Fibroblast of lung (primary cell): ENCODE data around the gene ASTN1. TPM values are rescaled to one million over a fixed set of nuclear protein-coding genes. Genes with fewer than 3 reads are reported as not detected.

Experiments
- DNase-seq, 2 donors: peaks; one replicate each; pipeline versions ENCODE4 v3.0.0 to v3.0.0-alpha.2; 2010; ENCODE audit warnings: low read depth in 2 of 2
- H2AFZ ChIP-seq: 2 replicates; pipeline ENCODE4 v1.5.1; 2012; ENCODE audit warnings: low read length, control low read depth, inconsistent platforms
- H3K27ac ChIP-seq: 2 replicates; pipeline ENCODE4 v1.5.1; 2011; ENCODE audit warnings: low read length, control low read depth; ENCODE audit not compliant: insufficient read depth
- H3K27me3 ChIP-seq: 2 replicates; pipeline ENCODE4 v1.5.1; 2011; ENCODE audit warnings: mild to moderate bottlenecking, low read length; ENCODE audit not compliant: control insufficient read depth, insufficient read depth
- H3K36me3 ChIP-seq: 2 replicates; pipeline ENCODE4 v1.5.1; 2011; ENCODE audit warnings: low read length; ENCODE audit not compliant: control insufficient read depth, insufficient read depth
- H3K4me1 ChIP-seq: 2 replicates; pipeline ENCODE4 v1.5.1; 2011; ENCODE audit warnings: low read length; ENCODE audit not compliant: control insufficient read depth, insufficient read depth; ENCODE audit errors: extremely low read depth
- H3K4me2 ChIP-seq: 2 replicates; pipeline ENCODE4 v1.5.1; 2011; ENCODE audit warnings: low read length, control low read depth; ENCODE audit not compliant: insufficient read depth; ENCODE audit errors: extremely low read depth
- H3K4me3 ChIP-seq, 4 experiments: fragments of 200-600 bp in 1 of 4; sonication (generic) in 1 of 4; replicated peaks in 1 of 4; 2 replicates each; pipeline ENCODE4 v1.5.1; 2011 to 2016; ENCODE audit warnings: low read length in 4 of 4, low read depth in 3 of 4, mild to moderate bottlenecking in 3 of 4, control low read depth in 2 of 4, inconsistent platforms in 1 of 4, mixed read lengths in 1 of 4; ENCODE audit not compliant: insufficient read depth in 1 of 4; ENCODE audit errors: control extremely low read depth in 1 of 4
- H3K79me2 ChIP-seq: 2 replicates; pipeline ENCODE4 v1.5.1; 2012; ENCODE audit warnings: mild to moderate bottlenecking, low read length, inconsistent platforms; ENCODE audit not compliant: control insufficient read depth, insufficient read depth
- H3K9ac ChIP-seq: 2 replicates; pipeline ENCODE4 v1.5.1; 2011; ENCODE audit warnings: mild to moderate bottlenecking, low read length, control low read depth; ENCODE audit not compliant: insufficient read depth
- H3K9me3 ChIP-seq: 2 replicates; pipeline ENCODE4 v1.5.1; 2012; ENCODE audit warnings: low read depth, low read length; ENCODE audit not compliant: control insufficient read depth, insufficient read depth
- H4K20me1 ChIP-seq: 2 replicates; pipeline ENCODE4 v1.5.1; 2011; ENCODE audit warnings: low read length; ENCODE audit not compliant: control insufficient read depth, insufficient read depth; ENCODE audit errors: extremely low read depth
- EZH2 ChIP-seq: IDR thresholded peaks from 2 replicates; pipeline ENCODE4 v1.5.1; 2012; ENCODE audit warnings: low read length, control low read depth, mild to moderate bottlenecking; ENCODE audit errors: missing control alignments
- polyA plus RNA-seq, 2 donors: library from polyadenylated mRNA; depleted of rRNA in 1 of 2; stranded (reverse) in 1 of 2; unstranded in 1 of 2; fragments of >200 nt; gene quantifications; 2 replicates each; pipeline ENCODE4 v1.2.1, GENCODE V29; 2011 to 2012; ENCODE audit warnings: missing spikeins in 1 of 2
- total RNA-seq: library from RNA; depleted of rRNA; stranded (reverse); fragments of >200 nt; gene quantifications from 2 replicates; pipeline ENCODE4 v1.2.1, GENCODE V29; 2014
- TF ChIP-seq, protein P1 (sequence below), 2 donors: IDR thresholded peaks in 1 of 2; conservative IDR thresholded peaks in 1 of 2; 1 replicate in 1 of 2; 2 replicates in 1 of 2; pipeline ENCODE4 v1.5.1; 2011 to 2012; ENCODE audit warnings: low read length in 2 of 2, control low read depth in 1 of 2, inconsistent platforms in 1 of 2, low read depth in 1 of 2, mild to moderate bottlenecking in 1 of 2

Gene ASTN1
- total and polyA plus RNA-seq, 2 donors (not counting 1 experiment from before 2014, with no cell fraction given): 0.06 to 0.17 TPM

DNA sequence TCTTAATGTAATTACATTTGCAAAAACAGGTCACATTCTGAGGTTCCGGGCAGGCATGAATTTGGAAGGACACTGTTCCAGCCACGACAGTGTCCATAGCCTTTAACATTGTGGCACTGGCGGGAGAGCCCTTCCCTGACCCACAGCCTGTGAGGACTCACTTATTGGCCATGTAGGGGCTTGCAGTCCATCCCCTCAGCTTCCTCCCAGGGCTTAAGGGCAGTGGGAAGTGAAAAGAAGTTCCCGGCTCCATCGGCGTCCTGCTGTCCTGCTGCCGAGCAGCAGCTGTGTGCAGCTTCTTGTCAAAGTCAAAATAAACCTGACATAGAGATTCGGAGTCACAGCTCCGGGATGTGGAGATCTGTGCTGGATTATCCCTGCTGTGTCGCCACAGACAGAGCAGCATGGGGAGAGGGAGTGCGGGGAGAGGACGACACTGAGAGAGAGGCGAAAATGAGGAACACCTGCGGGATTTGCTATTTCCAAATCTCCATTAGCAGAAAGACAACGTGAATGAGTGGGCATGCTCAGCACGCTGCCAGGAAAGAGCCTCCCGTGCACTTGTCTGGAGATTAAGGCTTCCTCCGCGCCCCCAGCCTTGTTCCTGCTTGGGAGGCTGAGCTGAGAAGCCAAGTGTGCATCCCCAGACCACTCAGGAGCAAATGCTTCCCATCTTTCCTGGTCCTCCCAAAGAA is 260.3 kb downstream of the ASTN1 start:
- H4K20me1 ChIP-seq: no peaks in the 10 kb centered on the region
- no peak for DNase-seq
- H3K27ac ChIP-seq: no peak overlapping the region
- H3K4me3 ChIP-seq: no peak overlapping the region
- H3K27me3 ChIP-seq: no peaks in the 10 kb centered on the region
- no peaks in the 10 kb centered on the region for H3K79me2 ChIP-seq
- H3K9ac ChIP-seq: no peak overlapping the region
- H3K9me3 ChIP-seq: no peaks in the 10 kb centered on the region
- no peak overlapping the region for H3K4me2 ChIP-seq
- H3K4me1 ChIP-seq: no peaks in the 10 kb centered on the region
- no peak for TF ChIP-seq EZH2
- TF ChIP-seq, protein P1, sequence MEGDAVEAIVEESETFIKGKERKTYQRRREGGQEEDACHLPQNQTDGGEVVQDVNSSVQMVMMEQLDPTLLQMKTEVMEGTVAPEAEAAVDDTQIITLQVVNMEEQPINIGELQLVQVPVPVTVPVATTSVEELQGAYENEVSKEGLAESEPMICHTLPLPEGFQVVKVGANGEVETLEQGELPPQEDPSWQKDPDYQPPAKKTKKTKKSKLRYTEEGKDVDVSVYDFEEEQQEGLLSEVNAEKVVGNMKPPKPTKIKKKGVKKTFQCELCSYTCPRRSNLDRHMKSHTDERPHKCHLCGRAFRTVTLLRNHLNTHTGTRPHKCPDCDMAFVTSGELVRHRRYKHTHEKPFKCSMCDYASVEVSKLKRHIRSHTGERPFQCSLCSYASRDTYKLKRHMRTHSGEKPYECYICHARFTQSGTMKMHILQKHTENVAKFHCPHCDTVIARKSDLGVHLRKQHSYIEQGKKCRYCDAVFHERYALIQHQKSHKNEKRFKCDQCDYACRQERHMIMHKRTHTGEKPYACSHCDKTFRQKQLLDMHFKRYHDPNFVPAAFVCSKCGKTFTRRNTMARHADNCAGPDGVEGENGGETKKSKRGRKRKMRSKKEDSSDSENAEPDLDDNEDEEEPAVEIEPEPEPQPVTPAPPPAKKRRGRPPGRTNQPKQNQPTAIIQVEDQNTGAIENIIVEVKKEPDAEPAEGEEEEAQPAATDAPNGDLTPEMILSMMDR (conservative IDR thresholded peaks at IDR 0.05 in 1 of 2, IDR thresholded peaks at IDR 0.05 in 1 of 2; ENCODE audit: low read depth in 1 of 2, low read length in 2 of 2): no peak
- H3K36me3 ChIP-seq: no peaks in the 10 kb centered on the region
- no peak overlapping the region for H2AFZ ChIP-seq

DNA sequence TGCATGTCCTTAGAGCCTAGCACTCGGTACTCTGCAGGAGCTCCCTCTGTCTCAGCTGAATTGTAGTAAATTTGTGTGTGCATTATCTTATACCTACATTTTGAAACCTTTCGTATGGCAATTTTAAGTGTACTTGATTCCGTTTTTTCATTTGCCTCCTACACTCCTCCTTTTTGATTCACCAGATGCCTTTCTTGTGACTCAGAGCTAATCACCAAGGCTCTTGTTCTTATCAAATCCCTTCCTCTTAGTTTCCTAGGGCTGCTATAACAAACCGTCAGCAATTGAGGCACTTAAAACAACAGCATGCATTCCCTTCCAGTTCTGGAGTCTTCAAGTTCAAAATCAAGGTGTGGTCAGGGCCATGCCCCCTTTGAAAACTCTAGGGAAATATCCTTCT is 261.0 kb downstream of the ASTN1 start:
- no peak overlapping the region for H3K27ac ChIP-seq
- TF ChIP-seq, protein P1 (conservative IDR thresholded peaks at IDR 0.05 in 1 of 2, IDR thresholded peaks at IDR 0.05 in 1 of 2; ENCODE audit: low read depth in 1 of 2, low read length in 2 of 2): no peak
- TF ChIP-seq EZH2: no peak
- H2AFZ ChIP-seq: no peak overlapping the region
- no peaks in the 10 kb centered on the region for H3K9me3 ChIP-seq
- no peaks in the 10 kb centered on the region for H4K20me1 ChIP-seq
- no peaks in the 10 kb centered on the region for H3K36me3 ChIP-seq
- H3K4me3 ChIP-seq: no peak overlapping the region
- no peak overlapping the region for H3K4me2 ChIP-seq
- peak in 1 of 2 donors; percentile 77 for DNase-seq
- H3K9ac ChIP-seq: no peak overlapping the region
- no peaks in the 10 kb centered on the region for H3K4me1 ChIP-seq
- no peaks in the 10 kb centered on the region for H3K27me3 ChIP-seq
- no peaks in the 10 kb centered on the region for H3K79me2 ChIP-seq

DNA sequence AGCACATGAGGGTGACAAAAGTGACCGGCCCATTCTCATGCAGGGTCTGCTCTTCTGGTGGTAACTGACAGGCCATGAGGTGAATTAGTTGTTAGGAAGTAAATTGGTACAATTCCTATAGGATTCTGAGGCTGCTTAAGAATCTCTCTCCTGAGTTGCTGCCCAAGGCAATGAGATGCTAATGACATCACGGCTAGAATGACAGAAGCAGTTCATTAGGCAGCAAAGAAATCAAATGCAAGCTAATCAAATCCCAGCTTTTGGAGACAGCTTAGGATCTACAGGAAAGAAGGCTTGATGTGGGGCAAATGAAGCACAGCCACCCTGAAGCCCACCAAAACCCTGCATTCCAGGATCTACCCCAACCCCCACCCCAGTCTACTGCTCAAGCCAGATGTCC is 265.2 kb downstream of the ASTN1 start:
- Histone ChIP-seq H3K4me1 (no peaks in the 10 kb centered on the region), H3K79me2 (no peaks in the 10 kb centered on the region), H4K20me1 (no peaks in the 10 kb centered on the region), H3K36me3 (no peaks in the 10 kb centered on the region), H3K9me3 (no peaks in the 10 kb centered on the region), H3K27ac (no peak overlapping the region), H3K4me2 (no peak overlapping the region), H3K27me3 (no peaks in the 10 kb centered on the region), H2AFZ (no peak overlapping the region), H3K9ac (no peak overlapping the region), H3K4me3 (no peak overlapping the region)
- TF ChIP-seq, protein P1 (conservative IDR thresholded peaks at IDR 0.05 in 1 of 2, IDR thresholded peaks at IDR 0.05 in 1 of 2; ENCODE audit: low read depth in 1 of 2, low read length in 2 of 2): no peak
- TF ChIP-seq EZH2: no peak
- DNase-seq: no peak
